ENCODE measurements around the gene BPIFB4.

DNA sequence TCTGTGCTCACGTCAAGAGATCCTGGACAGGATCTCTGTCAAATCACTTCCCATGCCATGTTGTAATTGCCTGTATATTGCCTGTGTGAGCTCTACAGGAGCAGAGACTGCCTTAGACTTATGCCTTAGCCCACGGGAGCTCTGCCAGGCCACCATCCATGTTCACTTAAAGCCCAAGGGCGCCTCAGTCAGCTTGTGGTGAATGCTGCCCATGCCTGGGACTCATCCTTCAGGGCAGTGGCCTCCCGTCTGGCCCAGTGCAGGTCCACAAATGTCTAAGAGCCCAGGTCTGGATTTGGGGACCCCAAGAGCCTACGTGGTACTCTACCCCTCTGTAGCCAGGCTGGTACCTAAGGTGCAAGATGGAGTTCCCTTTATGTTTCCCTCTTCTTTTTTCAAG, 66.1 kb downstream of the BPIFB4 start:
- no peak for TF ChIP-seq CTCF (conservative IDR thresholded peaks at IDR 0.05; ENCODE audit: low read depth, low read length)
- no peak for TF ChIP-seq POLR2A (IDR thresholded peaks at IDR 0.05; ENCODE audit: low read depth, low read length)
- no peak for TF ChIP-seq MAFK (IDR thresholded peaks at IDR 0.05; ENCODE audit: low read depth, low read length)
- no peak for TF ChIP-seq RFX5 (IDR thresholded peaks at IDR 0.05; ENCODE audit: low read depth, low read length)
- no peak for TF ChIP-seq USF2 (IDR thresholded peaks at IDR 0.05; ENCODE audit: low read depth, low read length)
- TF ChIP-seq NFE2L2 (IDR thresholded peaks at IDR 0.05; ENCODE audit: low read depth, low read length), result no peak
- TF ChIP-seq MXI1 (IDR thresholded peaks at IDR 0.05; ENCODE audit: borderline replicate concordance, low read depth, low read length), result no peak
- TF ChIP-seq FOS (IDR thresholded peaks at IDR 0.05; ENCODE audit: low read depth, low read length), result no peak
- no peak for TF ChIP-seq BHLHE40 (IDR thresholded peaks at IDR 0.05; ENCODE audit: low read depth, low read length)
- no peak for TF ChIP-seq CHD1 (IDR thresholded peaks at IDR 0.05; ENCODE audit: low read depth, low read length)
- no peak for TF ChIP-seq RAD21 (IDR thresholded peaks at IDR 0.05; ENCODE audit: low read length)

All from IMR-90 (cell line).